Measurements from ENCODE around the gene FYB1.

FYB1 gene

GRCh38 chr5:39116344-39117170, 102.8 kb downstream of the FYB1 start:
- no peak for DNase-seq

- no peak for DNase-seq
Observed at GRCh38 chr5:39115644-39116343, 103.6 kb downstream of the FYB1 start.

GRCh38 chr5:39114155-39114554, 105.2 kb downstream of the FYB1 start:
- no peak for DNase-seq

- no peak for DNase-seq
Observed at GRCh38 chr5:39113354-39113953, 105.9 kb downstream of the FYB1 start.

- DNase-seq: no peak
Observed at GRCh38 chr5:39109606-39110005, 109.8 kb downstream of the FYB1 start.

- DNase-seq: no peak
Observed at GRCh38 chr5:39108987-39109386, 110.4 kb downstream of the FYB1 start.

- DNase-seq: no peak
Observed at GRCh38 chr5:39107350-39107749, 112.0 kb downstream of the FYB1 start.

GRCh38 chr5:39106322-39106721, 113.0 kb downstream of the FYB1 start:
- DNase-seq: peak in 1 of 2 experiments; percentile 23

GRCh38 chr5:39104221-39104620, 115.1 kb downstream of the FYB1 start:
- no peak for DNase-seq

GRCh38 chr5:39102684-39103155, 116.6 kb downstream of the FYB1 start:
- no peak for DNase-seq

- DNase-seq: peak; percentile 41 to 75
Observed at GRCh38 chr5:39100851-39101396, 118.4 kb downstream of the FYB1 start.

- DNase-seq: no peak
Observed at GRCh38 chr5:39100301-39100850, 119.0 kb downstream of the FYB1 start.

- no peak for DNase-seq
Observed at GRCh38 chr5:39099831-39100230, 119.5 kb downstream of the FYB1 start.

- no peak for DNase-seq
Observed at GRCh38 chr5:39093352-39093751, 126.0 kb downstream of the FYB1 start.

- peak in 1 of 2 experiments; percentile 43 for DNase-seq
Observed at GRCh38 chr5:39092581-39093351, 126.6 kb downstream of the FYB1 start.

GRCh38 chr5:39091940-39092580, 127.3 kb downstream of the FYB1 start:
- DNase-seq: no peak

- DNase-seq: no peak
Observed at GRCh38 chr5:39083968-39084367, 135.4 kb downstream of the FYB1 start.

GRCh38 chr5:39082995-39083394, 136.4 kb downstream of the FYB1 start:
- no peak for DNase-seq

- DNase-seq: peak; percentile 19 to 77
Observed at GRCh38 chr5:39080597-39081204, 138.7 kb downstream of the FYB1 start.

- DNase-seq: no peak
Observed at GRCh38 chr5:39080168-39080567, 139.2 kb downstream of the FYB1 start.

GRCh38 chr5:39079147-39079546, 140.2 kb downstream of the FYB1 start:
- no peak for DNase-seq

Data from SW 1271 (cell line).